IMR-90 (cell line): ENCODE results near the gene SCN10A. TPM values are rescaled to one million over a fixed set of nuclear protein-coding genes. Genes with fewer than 3 reads are reported as not detected.

ENCODE experiments used
- ATAC-seq: fragments of 200-7000 bp; cut with Tn5 transposase; 2 replicates; pipeline ENCODE4 v1.9.1; 2020; ENCODE audit warnings: low read depth, mild to moderate bottlenecking, moderate library complexity
- BruUV-seq: library from RNA; stranded (reverse); fragments of 400-500 nt; replicated peaks from 2 replicates; lab custom pipeline; 2021; lab: Mats Ljungman, UMichigan
- CTCF ChIA-PET: fragments of 300-600 bp; formaldehyde crosslinking; extraction: SDS; loops from one replicate; lab custom pipeline; 2021; ENCODE audit warnings: antibody characterized with exemption; lab: Yijun Ruan, JAX
- POLR2A ChIA-PET: fragments of 300-600 bp; sonication (Branson Sonifier 250); formaldehyde crosslinking; loops from one replicate; lab custom pipeline; 2022; ENCODE audit warnings: antibody characterized with exemption; ENCODE audit not compliant: unreplicated experiment; lab: Charles Lee
- DNase-seq: peaks from one replicate; pipeline ENCODE4 v3.0.0; 2013
- H2AFZ ChIP-seq: replicated peaks from 2 replicates; pipeline ENCODE3; 2013; ENCODE audit warnings: low read length, mild to moderate bottlenecking; ENCODE audit not compliant: poor library complexity
- H2AK5ac ChIP-seq: 2 replicates; pipeline ENCODE4 v1.6.1; 2013; ENCODE audit warnings: low read depth, low read length, inconsistent platforms
- H2AK9ac ChIP-seq: replicated peaks from 2 replicates; pipeline ENCODE3; 2013; ENCODE audit warnings: mild to moderate bottlenecking, low read depth, low read length, moderate library complexity; ENCODE audit not compliant: poor library complexity
- H2BK120ac ChIP-seq: 2 replicates; pipeline ENCODE4 v1.6.1; 2013; ENCODE audit warnings: low read depth, low read length, inconsistent platforms
- H2BK15ac ChIP-seq: 3 replicates; pipeline ENCODE4 v1.6.1; 2013; ENCODE audit warnings: low read depth, low read length, inconsistent platforms
- H2BK20ac ChIP-seq: 2 replicates; pipeline ENCODE4 v1.6.1; 2013; ENCODE audit warnings: low read depth, mild to moderate bottlenecking, inconsistent platforms, low read length, moderate library complexity
- H2BK5ac ChIP-seq: 2 replicates; pipeline ENCODE4 v1.6.1; 2013; ENCODE audit warnings: mild to moderate bottlenecking, low read depth, low read length, inconsistent platforms; ENCODE audit not compliant: poor library complexity, severe bottlenecking
- H3K14ac ChIP-seq: replicated peaks from 2 replicates; pipeline ENCODE4 v1.6.1; 2013; ENCODE audit warnings: low read depth, low read length, inconsistent platforms
- H3K18ac ChIP-seq: 2 replicates; pipeline ENCODE4 v1.6.1; 2013; ENCODE audit warnings: low read depth, low read length, control low read depth
- H3K23ac ChIP-seq: 2 replicates; pipeline ENCODE4 v1.6.1; 2013; ENCODE audit warnings: low read depth, low read length, inconsistent platforms
- H3K27ac ChIP-seq: 2 replicates; pipeline ENCODE4 v1.5.1; 2013; ENCODE audit warnings: mild to moderate bottlenecking, control low read depth, low read length; ENCODE audit not compliant: insufficient read depth
- H3K27me3 ChIP-seq: 2 replicates; pipeline ENCODE4 v1.6.1; 2013; ENCODE audit warnings: low read length; ENCODE audit not compliant: control insufficient read depth, insufficient read depth
- H3K36me3 ChIP-seq: 2 replicates; pipeline ENCODE4 v1.6.1; 2013; ENCODE audit warnings: low read length, mixed read lengths; ENCODE audit not compliant: control insufficient read depth, insufficient read depth
- H3K4ac ChIP-seq: 2 replicates; pipeline ENCODE4 v1.6.1; 2013; ENCODE audit warnings: low read depth, low read length, inconsistent platforms
- H3K4me1 ChIP-seq: 2 replicates; pipeline ENCODE4 v1.6.1; 2013; ENCODE audit warnings: low read length, mixed read lengths; ENCODE audit not compliant: control insufficient read depth, insufficient read depth
- H3K4me2 ChIP-seq: 2 replicates; pipeline ENCODE4 v1.6.1; 2013; ENCODE audit warnings: low read depth, mild to moderate bottlenecking, control low read depth, low read length, moderate library complexity
- H3K4me3 ChIP-seq: 2 replicates; pipeline ENCODE4 v1.5.1; 2013; ENCODE audit warnings: low read depth, mild to moderate bottlenecking, control low read depth, low read length, moderate library complexity; ENCODE audit not compliant: insufficient read depth
- H3K56ac ChIP-seq: 2 replicates; pipeline ENCODE4 v1.6.1; 2013; ENCODE audit warnings: low read length, inconsistent platforms; ENCODE audit not compliant: insufficient read depth; ENCODE audit errors: extremely low read depth
- H3K79me1 ChIP-seq, 2 experiments: 2 replicates each; pipeline ENCODE4 v1.6.1; 2013; ENCODE audit warnings: low read length in 2 of 2, inconsistent platforms in 1 of 2, low read depth in 1 of 2
- H3K9ac ChIP-seq: 2 replicates; pipeline ENCODE4 v1.6.1; 2013; ENCODE audit warnings: low read depth, low read length, control low read depth
- H3K9me1 ChIP-seq: 2 replicates; pipeline ENCODE4 v1.6.1; 2013; ENCODE audit warnings: low read length, inconsistent platforms; ENCODE audit not compliant: insufficient read depth
- H3K9me3 ChIP-seq: 2 replicates; pipeline ENCODE4 v1.6.1; 2013; ENCODE audit warnings: low read length; ENCODE audit not compliant: control insufficient read depth, insufficient read depth
- H4K20me1 ChIP-seq: 2 replicates; pipeline ENCODE4 v1.6.1; 2013; ENCODE audit warnings: low read length, inconsistent platforms; ENCODE audit not compliant: insufficient read depth
- H4K5ac ChIP-seq: 2 replicates; pipeline ENCODE4 v1.6.1; 2013; ENCODE audit warnings: mild to moderate bottlenecking, low read depth, low read length, control low read depth
- H4K8ac ChIP-seq, 2 experiments: 2 replicates each; pipeline ENCODE4 v1.6.1; 2013; ENCODE audit warnings: low read depth in 2 of 2, low read length in 2 of 2, control low read depth in 1 of 2, inconsistent platforms in 1 of 2
- H4K91ac ChIP-seq: 2 replicates; pipeline ENCODE4 v1.6.1; 2013; ENCODE audit warnings: low read depth, low read length, inconsistent platforms; ENCODE audit not compliant: insufficient read depth
- BHLHE40 ChIP-seq: fragments of 150-350 bp; IDR thresholded peaks from 2 replicates; pipeline ENCODE4 v1.6.1; 2016; ENCODE audit warnings: mild to moderate bottlenecking, low read depth, low read length
- CEBPB ChIP-seq: IDR thresholded peaks from 2 replicates; pipeline ENCODE4 v1.6.1; 2012; ENCODE audit warnings: low read depth, low read length, improper control_type of control experiment
- CHD1 ChIP-seq: IDR thresholded peaks from 2 replicates; pipeline ENCODE4 v1.6.1; 2012; ENCODE audit warnings: low read depth, low read length, improper control_type of control experiment
- MAFK ChIP-seq: IDR thresholded peaks from 2 replicates; pipeline ENCODE4 v1.6.1; 2012; ENCODE audit warnings: low read depth, low read length, improper control_type of control experiment
- RAD21 ChIP-seq: IDR thresholded peaks from 2 replicates; pipeline ENCODE4 v1.6.1; 2012; ENCODE audit warnings: low read length, improper control_type of control experiment
- USF2 ChIP-seq: fragments of 150-350 bp; IDR thresholded peaks from 2 replicates; pipeline ENCODE4 v1.6.1; 2017; ENCODE audit warnings: mild to moderate bottlenecking, antibody characterized with exemption, low read length, low read depth
- WGBS, 2 experiments: methylation state at CpG; one replicate each; pipeline versions ENCODE4 v1.1.5 to v1.1.7; 2013; ENCODE audit warnings: missing lambda C conversion rate in 2 of 2; ENCODE audit not compliant: insufficient read length in 1 of 2; ENCODE audit errors: extremely low coverage in 2 of 2; 5-methylcytosine and 5-hydroxymethylcytosine counted together
- dilution Hi-C: fragments of 300-500 bp; cut with HindIII; formaldehyde crosslinking; loops from one replicate; pipeline ENCODE4 v1.14.3; 2018; ENCODE audit warnings: low sequenced_read_pairs; ENCODE audit not compliant: unreplicated experiment
- in situ Hi-C: fragments of 300-500 bp; cut with MboI; formaldehyde crosslinking; loops from 3 replicates; pipeline ENCODE4 v1.14.3; 2019; ENCODE audit warnings: low sequenced_read_pairs, inconsistent platforms, mixed read lengths
- intact Hi-C: fragments of 100-400 bp; cut with micrococcal nuclease; formaldehyde crosslinking; loops from 2 replicates; pipeline ENCODE4 v1.10.0; 2022
- polyA plus RNA-seq, 3 experiments: library from polyadenylated mRNA; depleted of rRNA; stranded (reverse); fragments of >200 nt; gene quantifications; 2 replicates each; pipeline ENCODE4 v1.2.3, GENCODE V29; 2012; ENCODE audit warnings: low replicate concordance in 1 of 3
- total RNA-seq: library from RNA; depleted of rRNA; stranded (reverse); fragments of >200 nt; gene quantifications from 2 replicates; pipeline ENCODE4 v1.2.3, GENCODE V29; 2012

SCN10A gene
- total and polyA plus RNA-seq, 2 of the 4 experiments (the other 2 are of a cell fraction) = not detected

GRCh38 chr3:38763569-38763968 lies 52.4 kb downstream of the SCN10A start:
- Histone ChIP-seq H2AK5ac (no peak overlapping the region), H3K56ac (no peak overlapping the region), H4K5ac (no peak overlapping the region), H3K18ac (no peak overlapping the region), H3K36me3 (no peaks in the 10 kb centered on the region), H3K9me3 (no peaks in the 10 kb centered on the region), H3K27me3 (no peaks in the 10 kb centered on the region), H3K14ac (no peak overlapping the region), H3K23ac (no peak overlapping the region), H2AFZ (no peak overlapping the region), H4K91ac (no peak overlapping the region), H3K27ac (no peak overlapping the region), H3K9me1 (no peaks in the 10 kb centered on the region), H4K20me1 (no peaks in the 10 kb centered on the region), H2BK20ac (no peak overlapping the region), H2BK5ac (no peak overlapping the region), H2AK9ac (no peak overlapping the region), H3K4me2 (no peak overlapping the region), H2BK120ac (no peak overlapping the region), H3K4me1 (no peaks in the 10 kb centered on the region), H4K8ac (no peak overlapping the region), H2BK15ac (no peak overlapping the region), H3K79me1 (no peaks in the 10 kb centered on the region), H3K9ac (no peak overlapping the region), H3K4ac (no peak overlapping the region), H3K4me3 (no peak overlapping the region)
- DNase-seq = no peak
- intact Hi-C loops = no loop called here
- in situ Hi-C loops = no loop called here
- POLR2A ChIA-PET = no interaction called here
- ATAC-seq = no peak
- CTCF ChIA-PET = no interaction called here
- WGBS, 2 experiments = no CpG with 5 or more reads among the region's 3 CpGs
- BruUV-seq = no TSS peak
- dilution Hi-C loops = no loop called here
- no peak for TF ChIP-seq USF2
- TF ChIP-seq RAD21 = no peak
- no peak for TF ChIP-seq BHLHE40
- no peak for TF ChIP-seq CHD1
- TF ChIP-seq MAFK = no peak
- TF ChIP-seq CEBPB = peak; percentile 52; the same call in 1 of the 2 replicates
